Left lung (tissue), 10 donors: ENCODE data around the gene ANXA6. TPM values are rescaled to one million over a fixed set of nuclear protein-coding genes. Genes with fewer than 3 reads are reported as not detected.

Experiments
- ATAC-seq: fragments of 200-7000 bp; cut with Tn5 transposase; one replicate; pipeline ENCODE4 v1.9.1; 2020; ENCODE audit warnings: moderate library complexity
- DNase-seq, 4 donors: peaks; one replicate each; pipeline ENCODE4 v3.0.0-alpha.2; 2013 to 2020
- H3K27ac ChIP-seq, 2 donors: fragments of 200-600 bp; sonication (generic) in 1 of 2; one replicate each; pipeline versions ENCODE4 v1.5.0 to v1.8.0; 2020 to 2021
- H3K27me3 ChIP-seq, 2 donors: fragments of 200-600 bp; sonication (generic) in 1 of 2; one replicate each; pipeline versions ENCODE4 v1.5.0 to v1.8.0; 2020 to 2021
- H3K36me3 ChIP-seq, 2 donors: fragments of 200-600 bp; sonication (generic) in 1 of 2; one replicate each; pipeline versions ENCODE4 v1.5.0 to v1.8.0; 2020 to 2021
- H3K4me1 ChIP-seq, 2 donors: fragments of 200-600 bp; one replicate each; pipeline ENCODE4 v1.8.0; 2021
- H3K4me3 ChIP-seq, 2 donors: fragments of 200-600 bp; sonication (generic) in 1 of 2; one replicate each; pipeline versions ENCODE4 v1.5.0 to v1.8.0; 2020 to 2021; ENCODE audit warnings: mild to moderate bottlenecking in 1 of 2
- H3K9me3 ChIP-seq, 2 donors: fragments of 200-600 bp; sonication (generic) in 1 of 2; one replicate each; pipeline versions ENCODE4 v1.5.0 to v1.8.0; 2020 to 2021
- CTCF ChIP-seq, 2 donors: fragments of 200-600 bp; sonication (generic) in 1 of 2; IDR thresholded peaks; one replicate each; pipeline versions ENCODE4 v1.5.0 to v1.8.0; 2021; ENCODE audit warnings: antibody characterized with exemption in 2 of 2
- intact Hi-C, 2 donors: fragments of 100-400 bp; cut with DNase I; formaldehyde crosslinking; loops; one replicate each; pipeline versions ENCODE4 v1.11.2 to v1.14.2; 2022
- polyA plus RNA-seq, 6 donors: library from polyadenylated mRNA; unstranded; fragments of 120-200 nt; gene quantifications; one replicate each; pipeline ENCODE4 v1.2.1, GENCODE V29; 2013; ENCODE audit not compliant: insufficient read length in 6 of 6
- total RNA-seq, 2 donors: library from RNA; stranded (reverse); fragmentation: NEBNext Ultra II Directional; extraction: Animal tissue kit (Norgen Biotek cat#: 25700); gene quantifications; one replicate each; pipeline ENCODE4 v1.2.1, GENCODE V29; 2021
- donor health status: DM: no; HTN: yes; CAD: no.
- donor health status: DM: no; HTN: no; CAD: no.

ANXA6 gene
- total and polyA plus RNA-seq, 8 donors: 188 to 303 (median 291) TPM

- Histone ChIP-seq H3K4me3 (no peak overlapping the region), H3K9me3 (no peaks in the 10 kb centered on the region), H3K36me3 (peaks cover 0 to 78% of the 10 kb centered on the region in 2 donors), H3K27me3 (no peaks in the 10 kb centered on the region), H3K4me1 (peaks cover 37 to 100% of the 10 kb centered on the region in 2 donors), H3K27ac (peak overlapping the region in 1 of 2 donors; percentile 84)
- no peak for DNase-seq
- intact Hi-C loops: no loop called here
- no peak for ATAC-seq
- TF ChIP-seq CTCF (IDR thresholded peaks at IDR 0.05): no peak
Observed at GRCh38 chr5:151064916-151065499, 92.6 kb downstream of the ANXA6 start.

GRCh38 chr5:151063142-151063989 lies 94.2 kb downstream of the ANXA6 start:
- peaks cover 0 to 76% of the 10 kb centered on the region in 2 donors for H3K36me3 ChIP-seq
- no peaks in the 10 kb centered on the region for H3K9me3 ChIP-seq
- ATAC-seq (peak; percentile 27), DNase-seq (peak in 1 of 4 donors; percentile 80)
- intact Hi-C loops: no loop called here
- no peaks in the 10 kb centered on the region for H3K27me3 ChIP-seq
- H3K4me1 ChIP-seq: peaks cover 31 to 98% of the 10 kb centered on the region in 2 donors
- no peak overlapping the region for H3K4me3 ChIP-seq
- H3K27ac ChIP-seq: peak overlapping the region; percentile 63 to 84
- no peak for TF ChIP-seq CTCF (IDR thresholded peaks at IDR 0.05)

GRCh38 chr5:151062405-151063141 lies 95.0 kb downstream of the ANXA6 start:
- no peak for TF ChIP-seq CTCF (IDR thresholded peaks at IDR 0.05)
- H3K4me1 ChIP-seq: peaks cover 28 to 98% of the 10 kb centered on the region in 2 donors
- no peak overlapping the region for H3K4me3 ChIP-seq
- H3K27ac ChIP-seq: peak overlapping the region; percentile 36 to 84
- peaks cover 0 to 76% of the 10 kb centered on the region in 2 donors for H3K36me3 ChIP-seq
- DNase-seq: no peak
- intact Hi-C loops: no loop called here
- H3K9me3 ChIP-seq: no peaks in the 10 kb centered on the region
- no peak for ATAC-seq
- no peaks in the 10 kb centered on the region for H3K27me3 ChIP-seq

GRCh38 chr5:151060742-151061141 lies 96.8 kb downstream of the ANXA6 start:
- no peaks in the 10 kb centered on the region for H3K27me3 ChIP-seq
- TF ChIP-seq CTCF (IDR thresholded peaks at IDR 0.05): no peak
- H3K9me3 ChIP-seq: no peaks in the 10 kb centered on the region
- DNase-seq (no peak), ATAC-seq (peak; percentile 12)
- peak overlapping the region; percentile 39 to 84 for H3K27ac ChIP-seq
- peaks cover 28 to 98% of the 10 kb centered on the region in 2 donors for H3K4me1 ChIP-seq
- no peak overlapping the region for H3K4me3 ChIP-seq
- H3K36me3 ChIP-seq: peaks cover 0 to 81% of the 10 kb centered on the region in 2 donors
- intact Hi-C loops: no loop called here
